ENCODE measurements around the gene GARRE1.

DNA sequence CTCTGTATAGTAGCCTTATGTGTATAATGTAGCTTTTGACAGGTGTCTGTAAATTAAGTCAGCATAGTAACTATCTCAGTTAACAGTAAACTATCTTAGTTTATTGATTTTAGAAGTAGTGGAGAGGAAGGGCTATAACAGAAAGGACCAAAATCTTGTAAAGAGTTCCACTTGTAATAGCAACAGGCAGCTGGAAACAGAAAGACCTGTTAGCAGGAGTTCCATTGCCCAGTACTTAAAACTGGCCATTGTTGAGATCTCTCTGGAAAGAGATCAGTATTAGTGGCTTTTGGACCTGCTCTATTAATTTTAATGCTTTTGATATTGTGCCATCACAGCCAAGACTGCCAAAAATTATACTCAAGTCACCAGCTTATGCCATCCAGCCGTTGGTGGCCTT lies 32.0 kb upstream of the GARRE1 start:
- TF ChIP-seq NPAS2 (CRISPR knock-in tag; IDR thresholded peaks at IDR 0.05; ENCODE audit: borderline replicate concordance) = no peak
- TF ChIP-seq EP300 (IDR thresholded peaks at IDR 0.05) = no peak
- TF ChIP-seq HOXB5 (CRISPR knock-in tag; IDR thresholded peaks at IDR 0.05) = no peak
- TF ChIP-seq SREBF2 (IDR thresholded peaks at IDR 0.05) = no peak
- no peak for TF ChIP-seq POLR2A (IDR thresholded peaks at IDR 0.05; ENCODE audit: low read length)
- no peak for TF ChIP-seq PBX3 (IDR thresholded peaks at IDR 0.05)
- TF ChIP-seq CTCF (IDR thresholded peaks at IDR 0.05) = no peak
- no peak for TF ChIP-seq GATA3 (IDR thresholded peaks at IDR 0.05; ENCODE audit: borderline replicate concordance)
- TF ChIP-seq CHD4 (IDR thresholded peaks at IDR 0.05; ENCODE audit: borderline replicate concordance) = no peak
- no peak for TF ChIP-seq MAZ (IDR thresholded peaks at IDR 0.05; ENCODE audit: borderline replicate concordance, low read depth, low read length)

Measured in A549 (cell line).